Endothelial cell of umbilical vein (primary cell): ENCODE measurements around the gene AFG1L. TPM values are rescaled to one million over a fixed set of nuclear protein-coding genes. Genes with fewer than 3 reads are reported as not detected.

Source experiments
- BruUV-seq: library from RNA; stranded (reverse); fragments of 400-500 nt; replicated peaks from 2 replicates; lab custom pipeline; 2021; lab: Mats Ljungman, UMichigan
- CTCF ChIA-PET: fragments of 300-600, 350-600 bp; sonication (Branson Sonifier 250); formaldehyde crosslinking; loops from one replicate; lab custom pipeline; 2021; ENCODE audit warnings: antibody characterized with exemption, inconsistent platforms; lab: Charles Lee
- POLR2A ChIA-PET: fragments of 300-600, 350-600 bp; sonication (Branson Sonifier 250); formaldehyde crosslinking; loops from one replicate; lab custom pipeline; 2021; ENCODE audit warnings: antibody characterized with exemption, inconsistent platforms; lab: Charles Lee
- DNase-seq: peaks from one replicate; pipeline ENCODE4 v3.0.0-alpha.2; 2011; ENCODE audit warnings: low read depth, low spot score
- FAIRE-seq: peaks from 2 replicates; lab custom pipeline; 2011; peaks lifted over from hg19 to GRCh38; lab: Jason Lieb, UNC
- H2AFZ ChIP-seq: 2 replicates; pipeline ENCODE4 v1.6.0; 2012; ENCODE audit warnings: low read depth, low read length, control low read depth, inconsistent platforms
- H3K27ac ChIP-seq: 2 replicates; pipeline ENCODE4 v1.5.1; 2011; ENCODE audit warnings: low read depth, mild to moderate bottlenecking, control low read depth, low read length, moderate library complexity; ENCODE audit not compliant: insufficient read depth
- H3K27me3 ChIP-seq, 2 experiments: 2 replicates each; pipeline versions ENCODE4 v1.6.0 to v1.6.1; 2011; ENCODE audit warnings: low read length in 2 of 2, mixed read lengths in 1 of 2; ENCODE audit not compliant: control insufficient read depth in 2 of 2, insufficient read depth in 2 of 2
- H3K36me3 ChIP-seq, 2 experiments: 2 replicates in 1 of 2; 3 replicates in 1 of 2; pipeline ENCODE4 v1.5.1; 2011; ENCODE audit warnings: low read length in 2 of 2, mild to moderate bottlenecking in 1 of 2, moderate library complexity in 1 of 2; ENCODE audit not compliant: control insufficient read depth in 2 of 2, insufficient read depth in 2 of 2; ENCODE audit errors: extremely low read depth in 1 of 2
- H3K4me1 ChIP-seq: 3 replicates; pipeline ENCODE4 v1.5.1; 2011; ENCODE audit warnings: mild to moderate bottlenecking, low read length; ENCODE audit not compliant: control insufficient read depth, insufficient read depth; ENCODE audit errors: extremely low read depth
- H3K4me2 ChIP-seq: 2 replicates; pipeline ENCODE4 v1.6.1; 2011; ENCODE audit warnings: low read length, control low read depth, mixed read lengths; ENCODE audit not compliant: insufficient read depth
- H3K4me3 ChIP-seq, 3 experiments: fragments of 200-600 bp in 1 of 3; sonication (generic), shearing (Covaris generic) in 1 of 3; replicated peaks in 1 of 3; 2 replicates each; pipeline ENCODE4 v1.5.1; 2011 to 2016; ENCODE audit warnings: control low read depth in 3 of 3, low read length in 3 of 3, mild to moderate bottlenecking in 2 of 3, inconsistent platforms in 1 of 3, low read depth in 1 of 3, moderate library complexity in 1 of 3; ENCODE audit not compliant: insufficient read depth in 1 of 3
- H3K79me2 ChIP-seq: 2 replicates; pipeline ENCODE4 v1.6.0; 2012; ENCODE audit warnings: low read length, inconsistent platforms; ENCODE audit not compliant: control insufficient read depth, insufficient read depth
- H3K9ac ChIP-seq: replicated peaks from 2 replicates; pipeline ENCODE3; 2011; ENCODE audit warnings: low read length, control low read depth; ENCODE audit not compliant: insufficient read depth; ENCODE audit errors: extremely low read depth
- H3K9me1 ChIP-seq: replicated peaks from 3 replicates; pipeline ENCODE4 v1.6.0; 2011; ENCODE audit warnings: mild to moderate bottlenecking, low read length; ENCODE audit not compliant: control insufficient read depth, insufficient read depth; ENCODE audit errors: extremely low read depth
- H3K9me3 ChIP-seq: replicated peaks from 2 replicates; pipeline ENCODE4 v1.5.1; 2012; ENCODE audit warnings: low read length, inconsistent platforms; ENCODE audit not compliant: control insufficient read depth, insufficient read depth
- H4K20me1 ChIP-seq: replicated peaks from 2 replicates; pipeline ENCODE3; 2011; ENCODE audit warnings: mild to moderate bottlenecking, low read length; ENCODE audit not compliant: control insufficient read depth, insufficient read depth; ENCODE audit errors: extremely low read depth
- GATA2 ChIP-seq: IDR thresholded peaks from 2 replicates; pipeline ENCODE4 v1.7.0; 2011; ENCODE audit warnings: low read depth, mild to moderate bottlenecking, moderate library complexity, mixed read lengths, low read length; ENCODE audit not compliant: insufficient read length, insufficient read depth
- MYC ChIP-seq: IDR thresholded peaks from one replicate; pipeline ENCODE4 v1.6.1; 2011; ENCODE audit warnings: mild to moderate bottlenecking, low read depth, low read length
- POLR2A ChIP-seq: IDR thresholded peaks from 2 replicates; pipeline ENCODE4 v1.6.1; 2012; ENCODE audit warnings: low read depth, mild to moderate bottlenecking, control low read depth, low read length
- POLR2AphosphoS5 ChIP-seq: IDR thresholded peaks from 2 replicates; pipeline ENCODE4 v1.6.1; 2012; ENCODE audit warnings: low read depth, mild to moderate bottlenecking, control low read depth, low read length, moderate library complexity; ENCODE audit not compliant: insufficient read depth
- dilution Hi-C: fragments of 300-500 bp; cut with MboI; formaldehyde crosslinking; loops from one replicate; pipeline ENCODE4 v1.15.0; 2019; ENCODE audit warnings: low sequenced_read_pairs; ENCODE audit not compliant: extremely low pct_ligation_motif_present
- intact Hi-C: fragments of 100-400 bp; cut with micrococcal nuclease; formaldehyde crosslinking; loops from one replicate; pipeline ENCODE4 v1.10.0; 2022
- polyA plus RNA-seq, 4 experiments: library from polyadenylated mRNA; depleted of rRNA in 3 of 4; stranded (reverse) in 3 of 4; unstranded in 1 of 4; fragments of >200 nt; gene quantifications; 2 replicates each; pipeline versions ENCODE4 v1.2.1 to v1.2.3, GENCODE V29; 2011 to 2012; ENCODE audit warnings: missing spikeins in 1 of 4
- total RNA-seq: library from RNA; stranded (reverse); gene quantifications from 2 replicates; pipeline ENCODE4 v1.2.3, GENCODE V29; 2021
- TF ChIP-seq, protein P1 (sequence below): IDR thresholded peaks from 2 replicates; pipeline ENCODE4 v1.6.1; 2011; ENCODE audit not compliant: insufficient read depth, insufficient read length
- TF ChIP-seq, protein P2 (sequence below), 2 donors: IDR thresholded peaks; 1 replicate in 1 of 2; 2 replicates in 1 of 2; pipeline ENCODE4 v1.5.1; 2011; ENCODE audit warnings: low read length in 2 of 2, mild to moderate bottlenecking in 2 of 2, moderate library complexity in 2 of 2, control low read depth in 1 of 2, inconsistent platforms in 1 of 2, low read depth in 1 of 2; ENCODE audit not compliant: insufficient read depth in 1 of 2; ENCODE audit errors: extremely low read depth in 1 of 2

The AFG1L gene
- total and polyA plus RNA-seq, 2 donors (not counting 3 experiments of a cell fraction or from before 2014, with no cell fraction given) = 1.0 to 6.2 TPM

DNA sequence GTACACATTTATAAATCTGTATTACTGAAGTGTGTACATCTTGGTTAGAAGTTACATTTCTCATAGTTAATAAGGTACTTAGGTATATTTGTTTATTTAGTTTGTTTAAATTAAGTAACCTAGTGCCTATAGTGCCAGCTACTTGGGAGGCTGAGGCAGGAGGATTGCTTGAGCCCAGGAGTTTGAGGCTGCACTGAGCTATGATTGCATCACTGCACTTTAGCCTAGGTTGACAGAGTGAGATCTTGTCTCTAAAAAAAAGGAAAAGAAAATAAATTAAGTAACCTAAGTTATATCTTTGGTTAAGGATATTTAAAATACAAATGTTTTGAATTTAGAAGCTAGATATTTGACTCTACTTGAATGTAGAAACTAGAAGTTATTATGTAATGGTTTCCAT is 9.5 kb upstream of the AFG1L start:
- Histone ChIP-seq H3K79me2 (no peaks in the 10 kb centered on the region), H3K9ac (no peak overlapping the region), H3K27ac (no peak overlapping the region), H3K9me1 (no peaks in the 10 kb centered on the region), H3K4me3 (no peak overlapping the region), H3K4me1 (no peaks in the 10 kb centered on the region), H2AFZ (no peak overlapping the region), H3K9me3 (no peaks in the 10 kb centered on the region), H3K27me3 (peaks cover 0 to 6% of the 10 kb centered on the region in 2 experiments), H3K36me3 (no peaks in the 10 kb centered on the region), H4K20me1 (no peaks in the 10 kb centered on the region), H3K4me2 (no peak overlapping the region)
- intact Hi-C loops (no loop called here), dilution Hi-C loops (no loop called here)
- CTCF ChIA-PET = interaction anchor here (0.6 to 1.4 kb wide), 4 partner anchors 12 to 210 kb away, joined by 3 to 6 read pairs (median 4); no protein-coding TSS in a partner anchor
- no peak for FAIRE-seq
- BruUV-seq = no TSS peak
- POLR2A ChIA-PET = no interaction called here
- TF ChIP-seq POLR2A = no peak
- TF ChIP-seq, protein P1, sequence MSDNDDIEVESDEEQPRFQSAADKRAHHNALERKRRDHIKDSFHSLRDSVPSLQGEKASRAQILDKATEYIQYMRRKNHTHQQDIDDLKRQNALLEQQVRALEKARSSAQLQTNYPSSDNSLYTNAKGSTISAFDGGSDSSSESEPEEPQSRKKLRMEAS = no peak
- TF ChIP-seq, protein P2, sequence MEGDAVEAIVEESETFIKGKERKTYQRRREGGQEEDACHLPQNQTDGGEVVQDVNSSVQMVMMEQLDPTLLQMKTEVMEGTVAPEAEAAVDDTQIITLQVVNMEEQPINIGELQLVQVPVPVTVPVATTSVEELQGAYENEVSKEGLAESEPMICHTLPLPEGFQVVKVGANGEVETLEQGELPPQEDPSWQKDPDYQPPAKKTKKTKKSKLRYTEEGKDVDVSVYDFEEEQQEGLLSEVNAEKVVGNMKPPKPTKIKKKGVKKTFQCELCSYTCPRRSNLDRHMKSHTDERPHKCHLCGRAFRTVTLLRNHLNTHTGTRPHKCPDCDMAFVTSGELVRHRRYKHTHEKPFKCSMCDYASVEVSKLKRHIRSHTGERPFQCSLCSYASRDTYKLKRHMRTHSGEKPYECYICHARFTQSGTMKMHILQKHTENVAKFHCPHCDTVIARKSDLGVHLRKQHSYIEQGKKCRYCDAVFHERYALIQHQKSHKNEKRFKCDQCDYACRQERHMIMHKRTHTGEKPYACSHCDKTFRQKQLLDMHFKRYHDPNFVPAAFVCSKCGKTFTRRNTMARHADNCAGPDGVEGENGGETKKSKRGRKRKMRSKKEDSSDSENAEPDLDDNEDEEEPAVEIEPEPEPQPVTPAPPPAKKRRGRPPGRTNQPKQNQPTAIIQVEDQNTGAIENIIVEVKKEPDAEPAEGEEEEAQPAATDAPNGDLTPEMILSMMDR (IDR thresholded peaks at IDR 0.05; ENCODE audit: extremely low read depth in 1 of 2, insufficient read depth in 1 of 2, low read depth in 1 of 2, low read length in 2 of 2) = no peak
- TF ChIP-seq POLR2AphosphoS5 = no peak
- no peak for TF ChIP-seq MYC
- no peak for TF ChIP-seq GATA2
- DNase-seq = no peak
